ELR (cell line): Measurements from ENCODE around the gene SACS.

Source experiments
- DNase-seq: peaks from one replicate; pipeline ENCODE4 v3.0.0-alpha.2; 2015; ENCODE audit warnings: low read depth

The SACS gene, protein sequence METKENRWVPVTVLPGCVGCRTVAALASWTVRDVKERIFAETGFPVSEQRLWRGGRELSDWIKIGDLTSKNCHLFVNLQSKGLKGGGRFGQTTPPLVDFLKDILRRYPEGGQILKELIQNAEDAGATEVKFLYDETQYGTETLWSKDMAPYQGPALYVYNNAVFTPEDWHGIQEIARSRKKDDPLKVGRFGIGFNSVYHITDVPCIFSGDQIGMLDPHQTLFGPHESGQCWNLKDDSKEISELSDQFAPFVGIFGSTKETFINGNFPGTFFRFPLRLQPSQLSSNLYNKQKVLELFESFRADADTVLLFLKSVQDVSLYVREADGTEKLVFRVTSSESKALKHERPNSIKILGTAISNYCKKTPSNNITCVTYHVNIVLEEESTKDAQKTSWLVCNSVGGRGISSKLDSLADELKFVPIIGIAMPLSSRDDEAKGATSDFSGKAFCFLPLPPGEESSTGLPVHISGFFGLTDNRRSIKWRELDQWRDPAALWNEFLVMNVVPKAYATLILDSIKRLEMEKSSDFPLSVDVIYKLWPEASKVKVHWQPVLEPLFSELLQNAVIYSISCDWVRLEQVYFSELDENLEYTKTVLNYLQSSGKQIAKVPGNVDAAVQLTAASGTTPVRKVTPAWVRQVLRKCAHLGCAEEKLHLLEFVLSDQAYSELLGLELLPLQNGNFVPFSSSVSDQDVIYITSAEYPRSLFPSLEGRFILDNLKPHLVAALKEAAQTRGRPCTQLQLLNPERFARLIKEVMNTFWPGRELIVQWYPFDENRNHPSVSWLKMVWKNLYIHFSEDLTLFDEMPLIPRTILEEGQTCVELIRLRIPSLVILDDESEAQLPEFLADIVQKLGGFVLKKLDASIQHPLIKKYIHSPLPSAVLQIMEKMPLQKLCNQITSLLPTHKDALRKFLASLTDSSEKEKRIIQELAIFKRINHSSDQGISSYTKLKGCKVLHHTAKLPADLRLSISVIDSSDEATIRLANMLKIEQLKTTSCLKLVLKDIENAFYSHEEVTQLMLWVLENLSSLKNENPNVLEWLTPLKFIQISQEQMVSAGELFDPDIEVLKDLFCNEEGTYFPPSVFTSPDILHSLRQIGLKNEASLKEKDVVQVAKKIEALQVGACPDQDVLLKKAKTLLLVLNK (N-terminal part only)

DNA sequence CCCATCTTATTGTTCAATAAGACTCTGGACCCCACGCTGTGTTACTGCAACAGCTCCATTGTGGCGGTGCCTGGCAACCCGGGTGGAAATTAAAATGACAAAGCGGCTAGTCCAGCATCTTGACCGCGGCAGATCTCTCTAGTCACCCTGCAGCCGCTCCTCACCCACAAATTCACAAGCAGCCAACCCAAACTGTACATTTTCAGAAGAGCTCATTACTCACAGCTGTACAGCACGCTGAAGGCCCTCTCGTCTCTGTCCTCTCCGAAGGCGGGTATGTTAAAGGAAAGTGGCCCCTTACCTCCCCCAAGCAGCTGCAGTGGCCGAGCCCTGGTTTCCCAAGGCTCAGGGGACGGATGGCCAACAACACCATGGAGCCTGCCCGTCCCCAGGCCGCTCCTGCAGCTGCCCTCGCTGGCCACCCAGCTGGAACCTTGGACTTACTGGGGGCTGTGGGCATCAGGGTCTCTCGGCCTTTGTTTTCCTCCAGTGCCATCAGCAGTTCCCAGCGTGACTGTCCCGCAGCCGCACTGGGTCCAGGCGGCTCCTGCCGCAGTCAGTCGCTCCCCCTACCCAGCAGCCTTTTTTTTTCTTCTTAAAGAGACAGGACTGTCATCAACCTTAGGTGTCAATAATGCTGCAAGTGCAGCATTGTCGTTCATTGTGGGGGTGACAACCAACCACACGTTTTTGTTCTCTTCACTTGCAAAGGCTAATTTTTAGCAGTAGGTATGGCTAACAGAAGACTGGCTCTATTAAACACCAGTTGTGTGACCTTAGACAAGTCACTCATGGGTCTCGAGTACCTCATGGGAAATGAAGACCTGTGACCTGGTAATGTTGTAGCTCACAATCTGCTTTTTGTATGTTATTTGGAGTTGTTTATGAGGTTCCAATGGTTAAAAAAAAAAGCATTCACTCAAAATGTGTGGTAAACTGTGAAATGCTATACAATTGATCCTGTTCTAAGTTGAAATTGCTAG, at the start of gene SACS:
TSS of gene SACS (minus strand) at position 532 of the 983 bp plus-strand sequence. CDS start 22,463 bp downstream, outside the sequence.
- peak; percentile 69 for DNase-seq

DNA sequence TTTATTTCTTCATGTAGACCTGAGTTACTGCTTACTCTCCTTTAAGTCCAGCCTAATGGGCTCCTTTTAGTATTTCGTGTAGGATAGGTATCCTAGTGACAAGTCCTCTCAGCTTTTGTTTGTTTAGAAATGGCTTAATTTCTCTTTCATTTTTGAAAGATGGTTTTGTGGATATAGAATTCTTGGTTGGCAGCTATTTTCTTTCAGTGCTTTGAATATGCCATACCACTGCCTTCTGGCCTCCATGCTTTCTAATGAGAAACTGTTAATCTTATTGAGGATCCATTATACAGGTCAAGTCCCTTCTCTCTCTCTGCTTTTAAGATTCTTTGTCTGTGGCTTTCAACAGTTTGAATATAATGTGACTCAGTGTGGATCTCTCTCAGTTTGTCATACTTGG, 46.8 kb upstream of the SACS start:
- no peak for DNase-seq

DNA sequence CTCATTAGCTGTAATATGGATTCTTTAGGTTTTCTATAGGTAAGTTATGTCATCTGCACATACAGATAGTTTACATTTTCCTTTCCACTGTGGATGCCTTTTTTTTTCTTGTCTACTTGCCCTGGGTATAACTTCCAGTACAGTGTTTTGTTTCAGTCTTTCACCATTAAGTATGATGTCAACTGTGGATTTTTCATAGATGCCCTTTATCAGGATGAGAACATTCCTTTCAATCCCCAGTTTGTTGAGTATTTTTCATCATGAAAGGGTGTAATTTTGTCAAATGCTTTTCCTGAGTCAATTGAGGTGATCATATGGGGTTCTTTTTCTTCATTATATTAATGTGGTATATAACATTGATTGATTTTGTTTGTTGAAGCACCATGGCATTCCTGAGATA, 43.6 kb upstream of the SACS start:
- DNase-seq: no peak

DNA sequence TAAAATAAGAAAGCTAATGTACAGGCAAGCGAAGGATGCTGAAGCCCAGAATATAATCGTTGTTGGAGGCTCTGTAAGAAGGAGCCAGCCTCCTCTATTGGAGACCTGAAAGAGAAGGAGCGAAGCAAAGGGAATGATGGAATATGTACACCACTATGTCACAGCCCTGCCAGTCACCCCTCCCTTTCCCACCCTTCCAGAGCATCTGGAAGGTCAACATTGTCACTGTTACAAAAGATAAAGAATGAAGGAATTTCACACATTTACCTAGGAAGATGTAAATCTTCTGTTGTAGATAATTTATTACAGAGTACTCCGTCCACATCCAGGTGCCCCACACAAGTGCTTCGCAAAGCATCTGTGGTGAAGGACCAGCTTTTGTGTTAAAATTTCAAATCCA, 39.7 kb upstream of the SACS start:
- no peak for DNase-seq

DNA sequence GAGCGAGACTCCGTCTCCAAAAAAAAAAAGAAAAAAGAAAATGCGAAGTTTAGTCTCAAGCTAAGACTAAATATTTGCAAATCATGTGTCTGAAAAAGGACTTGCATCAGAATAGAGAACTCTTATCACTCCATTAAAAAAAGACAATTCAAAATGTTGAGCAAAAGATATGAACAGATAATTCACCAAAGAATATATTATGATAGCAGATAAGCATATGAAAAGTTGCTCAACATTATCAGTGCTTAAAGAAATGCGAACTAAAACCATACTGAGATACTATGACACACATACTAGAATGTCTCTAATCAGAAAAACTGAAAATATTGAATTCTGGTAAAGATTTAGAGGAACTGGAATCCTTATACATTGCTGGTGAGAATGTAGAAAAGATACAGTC, 38.7 kb upstream of the SACS start:
- DNase-seq: no peak

DNA sequence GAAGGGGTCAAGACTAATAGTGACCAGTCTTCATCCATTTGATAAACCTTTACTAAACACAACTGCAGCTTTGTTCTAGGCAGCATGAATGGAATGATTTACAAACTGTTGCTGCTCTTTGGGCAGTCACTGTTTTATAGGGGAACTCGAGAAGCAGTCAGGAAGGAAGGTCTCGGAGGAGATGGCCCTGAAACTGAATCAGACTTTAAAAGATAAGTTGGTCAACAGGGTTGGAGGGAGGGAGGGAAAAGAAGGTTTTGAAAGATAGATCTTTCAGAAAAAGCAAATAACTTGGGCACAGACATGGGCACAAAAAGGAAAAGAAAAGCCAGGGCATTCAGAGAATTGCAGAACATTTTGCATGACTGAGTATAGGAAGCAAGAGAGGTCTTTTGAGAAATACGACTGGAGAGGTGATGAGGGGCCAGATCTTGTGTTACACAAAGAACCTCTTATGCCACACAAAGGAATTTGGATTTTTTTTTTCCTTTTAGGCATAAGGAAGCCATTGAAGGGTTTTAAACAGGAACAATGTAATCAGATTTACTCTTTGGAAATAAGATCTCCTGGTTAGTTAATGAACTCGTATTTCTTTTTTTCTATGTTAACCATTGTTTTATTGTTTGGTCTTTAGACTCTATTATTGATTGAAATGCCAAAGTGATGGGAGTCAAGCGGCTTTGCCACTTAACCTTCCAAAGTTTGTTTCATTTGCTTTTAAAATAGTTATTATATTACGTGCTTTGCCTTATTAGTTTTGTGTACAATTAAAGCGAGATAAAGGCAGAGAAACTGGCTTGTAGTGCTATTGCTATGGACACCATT, 37.5 kb upstream of the SACS start:
- peak; percentile 19 for DNase-seq

DNA sequence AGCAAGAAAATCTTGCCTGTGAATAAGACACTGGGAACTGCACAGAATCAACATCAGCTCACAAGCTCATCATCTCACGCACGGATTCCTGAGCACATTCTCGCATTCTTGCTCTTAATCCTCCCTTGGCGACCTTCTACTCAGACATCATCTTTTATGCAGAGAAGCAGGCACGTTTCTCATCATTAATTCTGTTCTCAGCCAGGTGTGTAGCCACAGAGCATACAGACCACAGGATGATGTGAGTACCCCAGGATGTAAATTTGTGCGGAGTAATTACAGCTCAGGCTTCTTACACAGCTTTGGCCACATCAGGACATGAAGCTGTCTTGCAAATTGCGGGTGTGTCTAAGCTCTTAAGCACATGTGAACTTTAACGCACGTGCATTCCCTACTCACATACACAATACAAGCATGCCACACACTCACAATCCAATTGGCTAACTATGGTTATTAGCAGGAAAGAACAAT, 36.5 kb upstream of the SACS start:
- peak; percentile 77 for DNase-seq

DNA sequence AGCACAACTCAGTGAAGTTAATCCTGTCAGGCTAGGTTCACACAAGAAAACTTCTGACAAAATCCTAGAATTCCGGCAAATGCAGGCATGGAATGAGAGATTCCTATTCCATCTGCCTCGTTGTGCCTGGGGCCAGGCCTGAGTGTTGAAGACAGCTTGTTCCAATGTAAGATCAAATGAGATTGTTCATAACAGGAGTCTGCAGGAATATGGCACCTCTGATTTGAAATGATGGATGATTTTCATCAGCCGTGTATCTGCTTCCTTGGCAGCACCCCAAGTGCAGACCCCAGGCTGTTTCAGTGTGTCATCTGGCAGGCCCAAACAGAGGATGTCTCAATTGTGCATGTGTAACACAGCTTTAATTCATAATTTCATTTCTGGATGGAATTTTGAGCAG, 35.3 kb upstream of the SACS start:
- DNase-seq: no peak

DNA sequence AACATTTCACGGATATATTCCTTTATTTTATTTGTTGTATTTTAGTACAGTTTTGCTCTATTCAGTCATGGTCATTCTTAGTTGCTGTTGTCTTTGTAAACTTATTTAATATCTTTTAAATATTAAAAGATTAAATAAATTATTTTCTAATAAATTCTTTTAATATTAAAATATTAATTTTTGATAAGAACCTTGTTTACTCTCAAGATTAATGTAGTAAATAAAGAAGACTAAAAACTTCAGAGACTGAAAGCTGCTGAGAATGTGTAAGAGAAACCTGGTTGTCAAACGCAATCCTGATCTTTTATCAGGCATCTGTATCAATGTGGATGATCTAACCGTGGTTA, 34.4 kb upstream of the SACS start:
- no peak for DNase-seq

DNA sequence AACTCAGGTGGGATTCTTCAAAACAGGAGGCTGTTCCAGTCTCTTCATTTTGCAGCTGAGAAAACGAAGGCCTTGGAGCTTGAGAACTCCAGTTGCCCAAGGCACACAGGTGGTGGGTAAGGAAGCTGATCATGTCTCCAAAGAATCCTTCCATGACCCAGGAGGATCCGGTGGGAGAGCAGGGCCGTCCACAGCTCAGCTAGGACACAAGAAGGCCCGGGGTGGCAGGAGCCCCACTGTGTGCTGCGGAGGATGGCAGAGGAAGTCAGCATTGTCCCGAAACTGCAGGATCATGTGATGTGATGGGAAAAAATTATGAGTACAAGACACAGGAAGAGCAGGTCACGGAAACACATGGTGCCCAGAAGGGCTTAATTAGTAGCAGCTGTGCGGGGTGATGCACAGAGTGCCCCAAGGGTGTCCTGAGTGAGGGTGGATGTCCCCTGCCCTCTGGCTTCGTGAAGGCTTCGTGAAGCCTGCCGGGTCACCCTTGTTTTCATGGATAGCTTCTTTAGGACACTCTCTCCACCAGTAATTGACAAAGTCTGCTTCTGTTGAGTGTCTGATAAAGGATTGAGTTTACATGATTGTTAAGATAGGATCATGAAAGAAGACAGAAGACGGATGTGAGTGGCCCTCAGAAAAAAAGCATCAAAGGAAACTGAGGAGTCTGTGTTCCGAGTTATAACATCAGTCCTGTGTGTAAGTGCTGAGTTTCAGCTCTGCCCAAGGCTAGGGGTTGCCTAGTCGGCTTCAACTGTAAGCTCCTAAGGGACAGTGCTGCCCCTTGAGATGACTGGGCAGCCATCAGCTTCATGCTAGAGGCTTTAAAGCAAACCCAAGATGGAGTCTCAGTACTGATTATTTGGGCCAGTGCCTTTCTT, 33.8 kb upstream of the SACS start:
- DNase-seq: peak; percentile 72

DNA sequence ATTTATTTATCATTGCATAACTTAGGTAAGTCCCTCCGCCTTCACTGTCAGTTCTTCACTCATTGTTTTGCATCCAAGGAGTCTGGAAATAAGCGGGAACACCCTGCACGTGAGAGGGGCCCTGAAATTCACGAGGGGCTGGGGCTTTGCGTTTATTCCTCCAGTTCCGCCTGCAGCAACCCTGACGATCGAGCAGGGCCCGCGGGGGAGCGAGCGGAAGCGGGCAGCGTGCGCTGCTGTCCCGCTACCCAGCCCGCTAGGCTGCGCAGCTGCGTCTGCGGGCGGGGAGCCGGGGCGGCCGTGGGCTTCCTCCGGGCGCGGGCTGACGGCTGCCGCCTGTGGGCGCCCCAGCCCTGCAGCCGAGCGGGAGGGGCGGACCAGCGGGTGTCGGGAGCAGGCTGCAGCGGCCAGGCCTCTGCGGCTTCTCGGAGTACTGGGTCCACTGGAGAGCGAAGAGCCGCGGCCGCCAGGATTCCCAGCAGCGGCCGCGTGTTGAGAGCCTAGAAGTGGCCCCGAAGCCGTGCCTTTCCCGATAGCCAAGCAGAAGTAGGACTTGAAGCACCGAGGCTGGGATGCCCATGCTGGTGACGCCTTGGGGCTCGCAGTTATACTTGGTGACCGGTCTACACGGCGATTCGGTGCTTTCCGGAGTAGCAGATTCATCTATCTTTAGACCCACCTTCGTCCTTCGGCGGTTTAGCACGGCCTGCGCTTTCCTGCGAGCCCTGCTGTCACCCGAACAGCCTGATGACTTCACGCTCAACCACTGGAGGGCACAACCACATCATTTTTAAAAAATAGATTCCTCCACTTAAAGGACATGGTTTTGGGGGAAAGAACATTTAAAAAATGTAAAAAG, 32.9 kb upstream of the SACS start:
- peak; percentile 88 for DNase-seq

DNA sequence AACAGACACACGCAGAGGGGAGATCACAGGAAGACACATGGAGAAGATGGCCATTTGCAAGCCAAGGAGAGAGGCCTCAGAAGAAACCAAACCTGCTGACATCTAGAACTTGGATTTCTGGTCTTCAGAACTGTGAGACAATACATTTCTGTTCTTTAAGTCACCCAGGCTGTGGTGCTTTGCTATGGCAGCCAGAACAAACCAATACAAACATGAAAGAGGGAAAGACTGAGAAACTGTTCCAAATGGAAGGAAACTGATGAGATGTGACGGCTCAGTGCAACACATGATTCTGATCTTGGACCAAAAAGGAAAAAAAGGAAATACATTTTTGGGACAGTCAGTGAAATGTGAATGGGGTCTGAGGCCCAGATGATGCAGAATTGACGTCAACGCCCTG, 30.2 kb upstream of the SACS start:
- DNase-seq: no peak

DNA sequence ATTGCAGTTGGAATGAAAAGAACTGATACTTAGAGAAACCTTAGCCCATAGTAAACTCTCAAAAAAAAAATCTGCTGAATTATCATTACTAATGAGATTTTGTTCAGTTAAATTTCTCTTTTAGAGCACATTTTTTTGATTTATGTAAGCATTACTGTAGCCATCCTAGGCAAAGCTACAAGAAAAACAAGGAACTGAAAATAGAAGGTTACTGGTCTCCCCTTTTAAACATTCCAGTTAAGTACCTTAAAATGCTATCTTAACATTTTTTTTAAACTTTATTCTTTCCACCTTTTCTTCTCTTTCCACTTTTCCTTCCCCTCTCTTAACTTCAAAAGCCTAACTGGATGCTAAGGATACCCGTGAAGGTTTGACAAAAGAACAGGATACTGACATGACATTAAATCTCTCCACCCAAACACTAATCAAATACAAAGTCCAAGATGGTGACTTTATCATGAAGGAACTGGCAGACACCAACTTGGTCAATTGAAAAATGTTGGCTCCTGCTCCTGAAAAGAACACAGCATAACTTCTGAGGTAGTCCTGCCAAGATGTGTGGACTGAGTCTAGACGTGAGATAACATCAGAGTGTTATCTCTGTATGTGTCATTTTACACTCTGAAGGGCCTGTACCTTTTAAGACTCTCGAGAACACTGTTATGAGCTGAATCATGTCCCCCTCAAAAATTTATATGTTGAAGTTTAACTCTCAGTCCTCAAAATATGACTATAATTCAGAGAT, 29.5 kb upstream of the SACS start:
- no peak for DNase-seq

DNA sequence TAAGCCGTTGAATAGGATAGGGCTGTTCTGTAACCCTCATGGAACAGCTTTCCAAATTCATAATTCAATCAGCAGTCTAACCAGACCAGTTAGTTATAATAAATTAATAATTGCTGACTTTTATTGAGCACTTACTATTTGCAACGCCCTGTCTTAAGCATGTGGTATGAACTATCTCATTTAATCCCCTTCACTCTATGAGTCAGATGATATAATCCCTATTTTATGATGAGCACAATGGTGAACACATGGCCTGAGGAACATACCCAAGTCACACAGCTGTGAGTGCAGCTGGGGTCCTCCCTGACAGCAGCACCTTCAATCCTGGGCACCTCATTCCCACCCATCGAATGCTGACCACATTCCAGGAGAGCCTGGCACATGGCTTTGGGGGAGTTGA, 28.0 kb upstream of the SACS start:
- no peak for DNase-seq

DNA sequence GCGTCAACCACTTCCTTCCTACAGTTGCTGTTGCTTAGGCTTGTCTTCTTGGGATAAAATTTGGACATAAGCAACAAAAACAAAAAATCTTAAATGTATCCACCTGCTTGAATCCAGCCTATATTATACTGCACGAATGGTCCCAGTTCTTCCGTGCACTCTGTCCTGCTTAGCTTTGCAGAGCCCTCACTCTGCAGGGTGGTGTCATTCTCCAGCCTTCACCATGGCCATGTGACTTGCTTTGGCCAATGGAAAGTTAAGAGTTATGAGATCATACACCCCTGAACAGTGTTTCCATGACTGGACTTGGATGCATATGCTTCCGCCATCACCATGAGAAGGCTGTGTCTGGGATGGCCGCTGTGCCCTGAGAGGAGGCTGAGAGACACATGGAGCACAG, 27.4 kb upstream of the SACS start:
- no peak for DNase-seq

DNA sequence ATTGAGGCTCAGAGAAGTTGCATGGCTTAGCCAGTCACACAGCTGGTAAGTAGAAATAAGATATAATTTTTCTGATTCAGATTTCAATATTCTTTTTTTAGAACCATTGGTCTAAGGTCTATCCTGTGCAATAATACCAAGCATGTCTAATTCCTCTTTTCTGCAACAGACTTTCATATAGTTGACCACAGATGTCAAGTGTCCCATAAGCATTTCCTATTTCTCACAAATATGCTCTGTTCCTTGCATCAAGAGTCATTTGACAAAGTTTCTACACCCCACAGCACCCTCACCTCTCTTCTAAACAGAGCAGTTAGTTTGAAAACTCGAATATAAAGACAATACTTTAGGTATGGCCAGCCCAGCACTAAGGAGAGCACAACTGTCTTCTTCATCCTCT, 26.8 kb upstream of the SACS start:
- DNase-seq: no peak

DNA sequence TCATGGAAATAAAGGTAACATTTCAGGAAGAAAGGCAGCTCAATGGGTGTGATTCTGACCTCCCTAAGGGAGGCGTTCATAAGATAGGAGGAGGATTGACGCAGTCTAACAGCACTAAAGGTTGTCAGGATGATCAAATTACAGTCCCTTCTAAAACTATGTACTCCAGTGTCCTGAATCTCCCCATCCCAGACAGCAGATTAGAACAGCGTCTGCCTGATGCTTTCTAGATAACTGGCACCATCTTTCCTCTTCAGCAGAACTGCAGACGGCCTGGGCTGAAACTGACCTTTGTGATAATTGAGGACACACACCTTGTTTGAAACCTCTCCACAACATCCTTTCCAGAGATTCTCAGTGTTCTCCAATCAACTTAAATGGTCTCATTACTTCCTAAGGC, 25.5 kb upstream of the SACS start:
- no peak for DNase-seq
